Endodermal cell (in vitro differentiated cells): ENCODE data around the gene SLC30A5. TPM values are rescaled to one million over a fixed set of nuclear protein-coding genes. Genes with fewer than 3 reads are reported as not detected.

Experiments
- DNase-seq: peaks from one replicate; pipeline ENCODE4 v3.0.0-alpha.2; 2017
- H3K27ac ChIP-seq: 2 replicates; pipeline ENCODE4 v1.5.1; 2013; ENCODE audit warnings: mild to moderate bottlenecking, low read depth, low read length, moderate library complexity
- H3K27me3 ChIP-seq: 2 replicates; pipeline ENCODE4 v1.6.1; 2013; ENCODE audit warnings: mild to moderate bottlenecking, low read length, moderate library complexity; ENCODE audit not compliant: insufficient read depth, control insufficient read depth, poor library complexity, severe bottlenecking
- H3K36me3 ChIP-seq: 2 replicates; pipeline ENCODE4 v1.7.0; 2013; ENCODE audit warnings: mild to moderate bottlenecking, low read length, moderate library complexity; ENCODE audit not compliant: control insufficient read depth, insufficient read depth
- H3K4me1 ChIP-seq: one replicate; pipeline ENCODE4 v1.7.0; 2013; ENCODE audit warnings: low read length; ENCODE audit not compliant: control insufficient read depth, insufficient read depth
- H3K4me3 ChIP-seq: 2 replicates; pipeline ENCODE4 v1.5.1; 2013; ENCODE audit warnings: mild to moderate bottlenecking, low read length, moderate library complexity
- H3K9ac ChIP-seq: 2 replicates; pipeline ENCODE4 v1.6.1; 2013; ENCODE audit warnings: mild to moderate bottlenecking, low read length, moderate library complexity; ENCODE audit not compliant: poor library complexity, severe bottlenecking; ENCODE audit errors: extremely low read depth
- H3K9me3 ChIP-seq: 2 replicates; pipeline ENCODE4 v1.6.1; 2013; ENCODE audit warnings: mild to moderate bottlenecking, low read length, moderate library complexity; ENCODE audit not compliant: control insufficient read depth
- H3K27ac Mint-ChIP-seq: 2 replicates; pipeline ENCODE4 v1.8.0; 2020; ENCODE audit warnings: mixed read lengths
- H3K27me3 Mint-ChIP-seq: 2 replicates; pipeline ENCODE4 v1.8.0; 2021; ENCODE audit warnings: mild to moderate bottlenecking, mixed read lengths; ENCODE audit not compliant: insufficient read depth
- H3K36me3 Mint-ChIP-seq: 2 replicates; pipeline ENCODE4 v1.8.0; 2020; ENCODE audit warnings: low read depth, mixed read lengths
- H3K4me1 Mint-ChIP-seq: 2 replicates; pipeline ENCODE4 v1.8.0; 2020; ENCODE audit warnings: mixed read lengths
- H3K4me3 Mint-ChIP-seq: 2 replicates; pipeline ENCODE4 v1.8.0; 2020; ENCODE audit warnings: mild to moderate bottlenecking, moderate library complexity, mixed read lengths
- H3K9me3 Mint-ChIP-seq: 2 replicates; pipeline ENCODE4 v1.8.0; 2020; ENCODE audit warnings: mild to moderate bottlenecking, mixed read lengths
- CTCF ChIP-seq: fragments of 200-600 bp; sonication (generic); conservative IDR thresholded peaks from 2 replicates; pipeline ENCODE4 v1.5.0; 2021; ENCODE audit warnings: antibody characterized with exemption, mild to moderate bottlenecking
- WGBS, 2 experiments: methylation state at CpG; one replicate each; pipeline versions ENCODE4 v1.1.5 to v1.1.7; 2013; ENCODE audit warnings: missing lambda C conversion rate in 2 of 2, mixed read lengths in 1 of 2; ENCODE audit not compliant: insufficient coverage in 1 of 2, insufficient read length in 1 of 2; 5-methylcytosine and 5-hydroxymethylcytosine counted together
- total RNA-seq, 2 donors: library from RNA; stranded (reverse); fragmentation: NEBNext Ultra II Directional in 1 of 2; extraction: Animal tissue kit (Norgen Biotek cat#: 25700) in 1 of 2; gene quantifications; 2 replicates in 1 of 2; 3 replicates in 1 of 2; pipeline ENCODE4 v1.2.1, GENCODE V29; 2021

Gene SLC30A5
- total RNA-seq, 2 donors from 2014 or later: 49.6 to 64.7 TPM

- Histone ChIP-seq H3K9me3 (no peaks in the 10 kb centered on the region), H3K27ac (no peak overlapping the region), H3K36me3 (peaks cover 16% of the 10 kb centered on the region), H3K9ac (no peak overlapping the region), H3K4me1 (no peaks in the 10 kb centered on the region), H3K27me3 (no peaks in the 10 kb centered on the region), H3K4me3 (no peak overlapping the region)
- TF ChIP-seq CTCF: no peak
- H3K9me3 Mint-ChIP-seq: no peaks in the 10 kb centered on the region
- H3K27me3 Mint-ChIP-seq: no peaks in the 10 kb centered on the region
- H3K27ac Mint-ChIP-seq: no peak overlapping the region
- DNase-seq: no peak
- WGBS, 2 experiments: 94 to 100% methylated on average over 1 to 6 of the region's 6 CpGs
- H3K4me3 Mint-ChIP-seq: no peak overlapping the region
- peaks cover 12% of the 10 kb centered on the region for H3K36me3 Mint-ChIP-seq
- peaks cover 3% of the 10 kb centered on the region for H3K4me1 Mint-ChIP-seq
Measured at GRCh38 chr5:69091771-69092170, 2.0 kb upstream of the SLC30A5 start.

DNA sequence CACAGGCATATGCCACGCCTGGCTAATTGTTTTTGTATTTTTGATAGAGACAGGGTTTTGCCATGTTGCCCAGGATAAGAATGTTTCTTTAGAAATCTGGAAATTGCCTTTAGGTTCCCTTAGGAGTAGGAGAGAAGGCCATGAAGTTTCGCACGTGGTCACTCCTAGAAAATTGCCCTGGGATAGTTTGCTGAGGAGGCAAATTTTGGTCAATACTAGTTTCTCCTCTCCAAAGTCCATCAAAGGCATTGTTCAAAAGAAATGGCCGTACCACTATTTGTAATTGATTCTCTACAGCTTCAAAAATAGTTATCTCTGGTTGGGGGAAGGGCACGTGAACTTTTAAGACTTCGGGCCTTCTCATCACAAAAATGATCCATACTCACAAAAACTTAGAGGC is 845 bp upstream of the SLC30A5 start:
- H3K4me1 ChIP-seq: no peaks in the 10 kb centered on the region
- no peak for TF ChIP-seq CTCF
- no peak overlapping the region for H3K4me3 Mint-ChIP-seq
- H3K9ac ChIP-seq: no peak overlapping the region
- peaks cover 20% of the 10 kb centered on the region for H3K36me3 Mint-ChIP-seq
- H3K27me3 ChIP-seq: no peaks in the 10 kb centered on the region
- 97 to 100% methylated on average over 3 to 6 of the region's 6 CpGs for WGBS, 2 experiments
- H3K9me3 Mint-ChIP-seq: no peaks in the 10 kb centered on the region
- DNase-seq: no peak
- no peak overlapping the region for H3K4me3 ChIP-seq
- H3K27me3 Mint-ChIP-seq: no peaks in the 10 kb centered on the region
- H3K9me3 ChIP-seq: no peaks in the 10 kb centered on the region
- no peak overlapping the region for H3K27ac ChIP-seq
- H3K27ac Mint-ChIP-seq: no peak overlapping the region
- peaks cover 3% of the 10 kb centered on the region for H3K4me1 Mint-ChIP-seq
- H3K36me3 ChIP-seq: peaks cover 17% of the 10 kb centered on the region

DNA sequence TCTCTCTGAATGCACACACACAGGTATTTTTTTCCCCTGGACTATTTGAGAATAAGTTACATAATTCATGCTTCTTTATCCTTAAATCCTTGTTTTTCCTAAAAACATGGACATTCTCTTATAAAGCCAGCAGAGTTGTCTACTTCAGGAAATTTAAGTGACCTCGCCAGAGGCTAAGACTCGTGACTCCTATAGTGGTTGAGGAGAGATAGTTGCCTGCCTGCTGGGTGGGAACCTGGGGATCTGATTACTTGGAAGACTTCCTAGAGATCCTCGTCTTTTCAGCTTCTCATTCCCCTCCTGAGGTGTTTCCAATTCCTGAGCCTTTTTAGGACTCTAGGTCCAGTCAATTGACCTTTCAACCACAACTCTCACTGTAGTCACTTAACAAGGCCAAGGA is 5.5 kb downstream of the SLC30A5 start:
- 76 to 77% methylated on average over 3 of the region's 3 CpGs for WGBS, 2 experiments
- Histone ChIP-seq H3K9ac (no peak overlapping the region), H3K4me1 (no peaks in the 10 kb centered on the region), H3K9me3 (no peaks in the 10 kb centered on the region), H3K36me3 (peaks cover 53% of the 10 kb centered on the region), H3K27ac (no peak overlapping the region), H3K27me3 (no peaks in the 10 kb centered on the region), H3K4me3 (no peak overlapping the region)
- no peaks in the 10 kb centered on the region for H3K27me3 Mint-ChIP-seq
- TF ChIP-seq CTCF: no peak
- no peak overlapping the region for H3K4me3 Mint-ChIP-seq
- peaks cover 19% of the 10 kb centered on the region for H3K4me1 Mint-ChIP-seq
- peaks cover 49% of the 10 kb centered on the region for H3K36me3 Mint-ChIP-seq
- no peak for DNase-seq
- peak overlapping the region; percentile 30 for H3K27ac Mint-ChIP-seq
- H3K9me3 Mint-ChIP-seq: peaks cover 2% of the 10 kb centered on the region
